IMR-90 (cell line): ENCODE results near the gene ARHGAP15. TPM values are rescaled to one million over a fixed set of nuclear protein-coding genes. Genes with fewer than 3 reads are reported as not detected.

Source experiments
- ATAC-seq: fragments of 200-7000 bp; cut with Tn5 transposase; 2 replicates; pipeline ENCODE4 v1.9.1; 2020; ENCODE audit warnings: low read depth, mild to moderate bottlenecking, moderate library complexity
- BruUV-seq: library from RNA; stranded (reverse); fragments of 400-500 nt; replicated peaks from 2 replicates; lab custom pipeline; 2021; lab: Mats Ljungman, UMichigan
- CTCF ChIA-PET: fragments of 300-600 bp; formaldehyde crosslinking; extraction: SDS; loops from one replicate; lab custom pipeline; 2021; ENCODE audit warnings: antibody characterized with exemption; lab: Yijun Ruan, JAX
- POLR2A ChIA-PET: fragments of 300-600 bp; sonication (Branson Sonifier 250); formaldehyde crosslinking; loops from one replicate; lab custom pipeline; 2022; ENCODE audit warnings: antibody characterized with exemption; ENCODE audit not compliant: unreplicated experiment; lab: Charles Lee
- DNase-seq: peaks from one replicate; pipeline ENCODE4 v3.0.0; 2013
- H2AFZ ChIP-seq: replicated peaks from 2 replicates; pipeline ENCODE3; 2013; ENCODE audit warnings: low read length, mild to moderate bottlenecking; ENCODE audit not compliant: poor library complexity
- H2AK5ac ChIP-seq: 2 replicates; pipeline ENCODE4 v1.6.1; 2013; ENCODE audit warnings: low read depth, low read length, inconsistent platforms
- H2AK9ac ChIP-seq: replicated peaks from 2 replicates; pipeline ENCODE3; 2013; ENCODE audit warnings: mild to moderate bottlenecking, low read depth, low read length, moderate library complexity; ENCODE audit not compliant: poor library complexity
- H2BK120ac ChIP-seq: 2 replicates; pipeline ENCODE4 v1.6.1; 2013; ENCODE audit warnings: low read depth, low read length, inconsistent platforms
- H2BK15ac ChIP-seq: 3 replicates; pipeline ENCODE4 v1.6.1; 2013; ENCODE audit warnings: low read depth, low read length, inconsistent platforms
- H2BK20ac ChIP-seq: 2 replicates; pipeline ENCODE4 v1.6.1; 2013; ENCODE audit warnings: low read depth, mild to moderate bottlenecking, inconsistent platforms, low read length, moderate library complexity
- H2BK5ac ChIP-seq: 2 replicates; pipeline ENCODE4 v1.6.1; 2013; ENCODE audit warnings: mild to moderate bottlenecking, low read depth, low read length, inconsistent platforms; ENCODE audit not compliant: poor library complexity, severe bottlenecking
- H3K14ac ChIP-seq: replicated peaks from 2 replicates; pipeline ENCODE4 v1.6.1; 2013; ENCODE audit warnings: low read depth, low read length, inconsistent platforms
- H3K18ac ChIP-seq: 2 replicates; pipeline ENCODE4 v1.6.1; 2013; ENCODE audit warnings: low read depth, low read length, control low read depth
- H3K23ac ChIP-seq: 2 replicates; pipeline ENCODE4 v1.6.1; 2013; ENCODE audit warnings: low read depth, low read length, inconsistent platforms
- H3K27ac ChIP-seq: 2 replicates; pipeline ENCODE4 v1.5.1; 2013; ENCODE audit warnings: mild to moderate bottlenecking, control low read depth, low read length; ENCODE audit not compliant: insufficient read depth
- H3K27me3 ChIP-seq: 2 replicates; pipeline ENCODE4 v1.6.1; 2013; ENCODE audit warnings: low read length; ENCODE audit not compliant: control insufficient read depth, insufficient read depth
- H3K36me3 ChIP-seq: 2 replicates; pipeline ENCODE4 v1.6.1; 2013; ENCODE audit warnings: low read length, mixed read lengths; ENCODE audit not compliant: control insufficient read depth, insufficient read depth
- H3K4ac ChIP-seq: 2 replicates; pipeline ENCODE4 v1.6.1; 2013; ENCODE audit warnings: low read depth, low read length, inconsistent platforms
- H3K4me1 ChIP-seq: 2 replicates; pipeline ENCODE4 v1.6.1; 2013; ENCODE audit warnings: low read length, mixed read lengths; ENCODE audit not compliant: control insufficient read depth, insufficient read depth
- H3K4me2 ChIP-seq: 2 replicates; pipeline ENCODE4 v1.6.1; 2013; ENCODE audit warnings: low read depth, mild to moderate bottlenecking, control low read depth, low read length, moderate library complexity
- H3K4me3 ChIP-seq: 2 replicates; pipeline ENCODE4 v1.5.1; 2013; ENCODE audit warnings: low read depth, mild to moderate bottlenecking, control low read depth, low read length, moderate library complexity; ENCODE audit not compliant: insufficient read depth
- H3K56ac ChIP-seq: 2 replicates; pipeline ENCODE4 v1.6.1; 2013; ENCODE audit warnings: low read length, inconsistent platforms; ENCODE audit not compliant: insufficient read depth; ENCODE audit errors: extremely low read depth
- H3K79me1 ChIP-seq, 2 experiments: 2 replicates each; pipeline ENCODE4 v1.6.1; 2013; ENCODE audit warnings: low read length in 2 of 2, inconsistent platforms in 1 of 2, low read depth in 1 of 2
- H3K9ac ChIP-seq: 2 replicates; pipeline ENCODE4 v1.6.1; 2013; ENCODE audit warnings: low read depth, low read length, control low read depth
- H3K9me1 ChIP-seq: 2 replicates; pipeline ENCODE4 v1.6.1; 2013; ENCODE audit warnings: low read length, inconsistent platforms; ENCODE audit not compliant: insufficient read depth
- H3K9me3 ChIP-seq: 2 replicates; pipeline ENCODE4 v1.6.1; 2013; ENCODE audit warnings: low read length; ENCODE audit not compliant: control insufficient read depth, insufficient read depth
- H4K20me1 ChIP-seq: 2 replicates; pipeline ENCODE4 v1.6.1; 2013; ENCODE audit warnings: low read length, inconsistent platforms; ENCODE audit not compliant: insufficient read depth
- H4K5ac ChIP-seq: 2 replicates; pipeline ENCODE4 v1.6.1; 2013; ENCODE audit warnings: mild to moderate bottlenecking, low read depth, low read length, control low read depth
- H4K8ac ChIP-seq, 2 experiments: 2 replicates each; pipeline ENCODE4 v1.6.1; 2013; ENCODE audit warnings: low read depth in 2 of 2, low read length in 2 of 2, control low read depth in 1 of 2, inconsistent platforms in 1 of 2
- H4K91ac ChIP-seq: 2 replicates; pipeline ENCODE4 v1.6.1; 2013; ENCODE audit warnings: low read depth, low read length, inconsistent platforms; ENCODE audit not compliant: insufficient read depth
- CEBPB ChIP-seq: IDR thresholded peaks from 2 replicates; pipeline ENCODE4 v1.6.1; 2012; ENCODE audit warnings: low read depth, low read length, improper control_type of control experiment
- POLR2A ChIP-seq: IDR thresholded peaks from 2 replicates; pipeline ENCODE4 v1.6.1; 2012; ENCODE audit warnings: mild to moderate bottlenecking, low read depth, low read length
- RAD21 ChIP-seq: IDR thresholded peaks from 2 replicates; pipeline ENCODE4 v1.6.1; 2012; ENCODE audit warnings: low read length, improper control_type of control experiment
- WGBS, 2 experiments: methylation state at CpG; one replicate each; pipeline versions ENCODE4 v1.1.5 to v1.1.7; 2013; ENCODE audit warnings: missing lambda C conversion rate in 2 of 2; ENCODE audit not compliant: insufficient read length in 1 of 2; ENCODE audit errors: extremely low coverage in 2 of 2; 5-methylcytosine and 5-hydroxymethylcytosine counted together
- dilution Hi-C: fragments of 300-500 bp; cut with HindIII; formaldehyde crosslinking; loops from one replicate; pipeline ENCODE4 v1.14.3; 2018; ENCODE audit warnings: low sequenced_read_pairs; ENCODE audit not compliant: unreplicated experiment
- in situ Hi-C: fragments of 300-500 bp; cut with MboI; formaldehyde crosslinking; loops from 3 replicates; pipeline ENCODE4 v1.14.3; 2019; ENCODE audit warnings: low sequenced_read_pairs, inconsistent platforms, mixed read lengths
- intact Hi-C: fragments of 100-400 bp; cut with micrococcal nuclease; formaldehyde crosslinking; loops from 2 replicates; pipeline ENCODE4 v1.10.0; 2022
- polyA plus RNA-seq, 3 experiments: library from polyadenylated mRNA; depleted of rRNA; stranded (reverse); fragments of >200 nt; gene quantifications; 2 replicates each; pipeline ENCODE4 v1.2.3, GENCODE V29; 2012; ENCODE audit warnings: low replicate concordance in 1 of 3
- total RNA-seq: library from RNA; depleted of rRNA; stranded (reverse); fragments of >200 nt; gene quantifications from 2 replicates; pipeline ENCODE4 v1.2.3, GENCODE V29; 2012
- TF ChIP-seq, protein P1 (sequence below): fragments of 150-350 bp; IDR thresholded peaks from 2 replicates; pipeline ENCODE4 v1.6.1; 2017; ENCODE audit warnings: mild to moderate bottlenecking, antibody characterized with exemption, low read length, low read depth

Gene ARHGAP15
- total and polyA plus RNA-seq, 2 of the 4 experiments (the other 2 are of a cell fraction) = not detected

DNA sequence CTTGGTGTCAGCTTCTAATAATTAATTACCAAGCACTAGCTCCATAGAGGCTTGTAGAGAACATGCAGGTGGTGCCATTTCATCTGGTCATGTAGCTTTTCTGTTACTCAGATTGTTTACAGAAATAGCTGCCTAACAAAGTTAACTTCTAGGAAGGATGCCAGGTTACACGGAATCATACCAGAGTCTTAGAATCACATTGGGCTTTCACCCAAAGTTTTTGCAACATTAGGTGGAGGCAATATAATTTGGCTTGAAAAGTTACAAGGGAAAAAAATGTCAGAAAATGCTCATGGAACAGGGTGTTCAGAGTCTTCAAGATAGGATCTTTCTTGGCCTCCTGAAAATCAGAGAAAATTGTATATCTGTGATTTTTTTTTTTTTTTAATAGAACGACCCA is 135.6 kb downstream of the ARHGAP15 start:
- H2BK120ac ChIP-seq = no peak overlapping the region
- H3K18ac ChIP-seq = peak overlapping the region; percentile 56; the same call in 1 of the 2 replicates
- H2BK5ac ChIP-seq = no peak overlapping the region
- no peaks in the 10 kb centered on the region for H3K9me3 ChIP-seq
- 0 out of 2 replicates have a peak, but pooled peaks cover 2% of the 10 kb centered on the region for H3K4me1 ChIP-seq
- dilution Hi-C loops = no loop called here
- no peaks in the 10 kb centered on the region for H4K20me1 ChIP-seq
- ChIA-PET CTCF (interaction anchor here (0.9 kb wide), 1 partner anchor 230 kb away, joined by 3 read pairs; no protein-coding TSS in a partner anchor), POLR2A (no interaction called here)
- no peaks in the 10 kb centered on the region; the same call in 1 of the 2 replicates for H3K9me1 ChIP-seq
- H2BK20ac ChIP-seq = no peak overlapping the region
- no peak overlapping the region for H4K5ac ChIP-seq
- H4K8ac ChIP-seq = no peak overlapping the region
- no peak overlapping the region for H3K14ac ChIP-seq
- H3K79me1 ChIP-seq = no peaks in the 10 kb centered on the region
- H3K27ac ChIP-seq = no peak overlapping the region
- DNase-seq (peak; percentile 92), ATAC-seq (peak; percentile 79)
- no peak overlapping the region for H2AFZ ChIP-seq
- no peak overlapping the region for H3K9ac ChIP-seq
- in situ Hi-C loops = no loop called here
- no peak overlapping the region for H3K4me2 ChIP-seq
- H4K91ac ChIP-seq = no peak overlapping the region
- H2BK15ac ChIP-seq = no peak overlapping the region
- no peak overlapping the region for H2AK5ac ChIP-seq
- H3K4ac ChIP-seq = no peak overlapping the region
- no CpG with 5 or more reads among the region's 2 CpGs for WGBS, 2 experiments
- TF ChIP-seq, protein P1, sequence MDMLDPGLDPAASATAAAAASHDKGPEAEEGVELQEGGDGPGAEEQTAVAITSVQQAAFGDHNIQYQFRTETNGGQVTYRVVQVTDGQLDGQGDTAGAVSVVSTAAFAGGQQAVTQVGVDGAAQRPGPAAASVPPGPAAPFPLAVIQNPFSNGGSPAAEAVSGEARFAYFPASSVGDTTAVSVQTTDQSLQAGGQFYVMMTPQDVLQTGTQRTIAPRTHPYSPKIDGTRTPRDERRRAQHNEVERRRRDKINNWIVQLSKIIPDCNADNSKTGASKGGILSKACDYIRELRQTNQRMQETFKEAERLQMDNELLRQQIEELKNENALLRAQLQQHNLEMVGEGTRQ = no peak
- no peak for TF ChIP-seq RAD21
- no peak for TF ChIP-seq POLR2A
- TF ChIP-seq CEBPB = peak; percentile 66
- H3K56ac ChIP-seq = no peak overlapping the region
- BruUV-seq = no TSS peak
- intact Hi-C loops = no loop called here
- H3K23ac ChIP-seq = no peak overlapping the region
- H2AK9ac ChIP-seq = no peak overlapping the region
- no peaks in the 10 kb centered on the region for H3K27me3 ChIP-seq
- no peaks in the 10 kb centered on the region for H3K36me3 ChIP-seq
- H3K4me3 ChIP-seq = no peak overlapping the region
